ENCODE results near the gene RNF5.

- TF ChIP-seq CTCF (IDR thresholded peaks at IDR 0.05) (no peak), POLR2A (IDR thresholded peaks at IDR 0.05) (no peak)
These were observed 3.0 kb downstream of the RNF5 start for GRCh38 chr6:32181148-32181702.

Measured in testis (tissue), 2 donors.